ENCODE results near the gene COX7A1. TPM values are rescaled to one million over a fixed set of nuclear protein-coding genes. Genes with fewer than 3 reads are reported as not detected.

COX7A1 gene
- not detected for polyA plus RNA-seq (2012; ENCODE audit: insufficient read length, low read depth)

- TF ChIP-seq REST (IDR thresholded peaks at IDR 0.05; ENCODE audit: insufficient read depth in 1 of 2, low read depth in 2 of 2, low read length in 2 of 2) = no peak
- TF ChIP-seq POLR2AphosphoS5 (IDR thresholded peaks at IDR 0.05; ENCODE audit: low read depth, low read length) = no peak
Measured at GRCh38 chr19:36152352-36153091, at the start of gene COX7A1. Gene COX7A1 (minus strand): TSS chr19:36152447. CDS start chr19:36152407, 40 bp downstream.

- TF ChIP-seq POLR2AphosphoS5 (IDR thresholded peaks at IDR 0.05; ENCODE audit: low read depth, low read length) = no peak
- no peak for TF ChIP-seq REST (IDR thresholded peaks at IDR 0.05; ENCODE audit: insufficient read depth in 1 of 2, low read depth in 2 of 2, low read length in 2 of 2)
Measured at GRCh38 chr19:36201684-36202083, 49.4 kb upstream of the COX7A1 start.

GRCh38 chr19:36198119-36198518 is 45.9 kb upstream of the COX7A1 start:
- no peak for TF ChIP-seq FOXP2 (optimal IDR thresholded peaks at IDR 0.05; ENCODE audit: borderline replicate concordance, extremely low read depth, extremely low read length, insufficient read depth)

GRCh38 chr19:36196249-36196648 is 44.0 kb upstream of the COX7A1 start:
- no peak for TF ChIP-seq FOXP2 (optimal IDR thresholded peaks at IDR 0.05; ENCODE audit: borderline replicate concordance, extremely low read depth, extremely low read length, insufficient read depth)
- TF ChIP-seq SIN3A (IDR thresholded peaks at IDR 0.05; ENCODE audit: borderline replicate concordance, insufficient read depth, low read length) = no peak
- no peak for TF ChIP-seq REST (IDR thresholded peaks at IDR 0.05; ENCODE audit: insufficient read depth in 1 of 2, low read depth in 2 of 2, low read length in 2 of 2)
- TF ChIP-seq TAF1 (IDR thresholded peaks at IDR 0.05; ENCODE audit: borderline replicate concordance, insufficient read depth, low read length) = no peak
- no peak for TF ChIP-seq POLR2AphosphoS5 (IDR thresholded peaks at IDR 0.05; ENCODE audit: low read depth, low read length)

GRCh38 chr19:36183245-36183628 is 31.0 kb upstream of the COX7A1 start:
- no peak for TF ChIP-seq POLR2AphosphoS5 (IDR thresholded peaks at IDR 0.05; ENCODE audit: low read depth, low read length)
- no peak for TF ChIP-seq REST (IDR thresholded peaks at IDR 0.05; ENCODE audit: insufficient read depth in 1 of 2, low read depth in 2 of 2, low read length in 2 of 2)
- TF ChIP-seq TAF1 (IDR thresholded peaks at IDR 0.05; ENCODE audit: borderline replicate concordance, insufficient read depth, low read length) = no peak
- TF ChIP-seq FOXP2 (optimal IDR thresholded peaks at IDR 0.05; ENCODE audit: borderline replicate concordance, extremely low read depth, extremely low read length, insufficient read depth) = no peak
- TF ChIP-seq SIN3A (IDR thresholded peaks at IDR 0.05; ENCODE audit: borderline replicate concordance, insufficient read depth, low read length) = no peak
